Measurements from ENCODE around the gene GCLC. TPM values are rescaled to one million over a fixed set of nuclear protein-coding genes. Genes with fewer than 3 reads are reported as not detected.
"Not testable (repeated sequence)": the region's sequence is repeated elsewhere in the genome, so short reads cannot be mapped to it uniquely, and the experiment has no call there.

GCLC gene
- polyA plus RNA-seq, 1 donor from 2014 or later = 10.4 TPM

DNA sequence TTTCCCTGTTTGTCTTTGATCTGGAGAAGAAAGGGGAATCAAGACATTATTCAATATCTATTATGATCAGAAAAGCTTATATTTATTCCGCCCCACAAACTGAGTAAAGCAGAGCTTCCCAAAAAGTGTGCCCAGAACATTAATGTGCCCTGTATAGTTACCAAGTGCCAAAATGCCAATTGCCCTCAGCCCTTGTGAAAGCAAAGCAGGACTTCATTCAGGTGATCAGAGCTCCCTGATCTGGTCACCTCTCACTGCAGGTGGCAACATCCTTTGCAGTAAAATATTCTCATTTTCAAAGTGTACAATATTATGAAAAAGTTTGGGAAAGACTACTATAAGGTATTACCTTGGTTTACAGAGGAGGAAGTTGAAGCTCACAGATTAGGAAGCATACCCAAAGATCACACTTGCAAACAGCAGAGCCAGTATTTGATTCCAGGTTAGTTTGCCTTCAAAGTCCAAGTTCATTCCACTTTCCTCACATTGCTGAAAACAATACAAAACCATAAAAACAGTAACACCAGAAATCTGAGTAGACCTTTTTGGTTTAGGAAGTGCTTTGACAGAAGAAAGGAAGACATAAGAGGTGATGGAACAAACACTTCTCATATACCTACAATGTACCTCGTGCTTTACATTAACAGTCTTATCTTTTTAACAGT is 19.6 kb upstream of the GCLC start:
- H3K4me2 ChIP-seq (ENCODE audit: low read length) = no peak overlapping the region

DNA sequence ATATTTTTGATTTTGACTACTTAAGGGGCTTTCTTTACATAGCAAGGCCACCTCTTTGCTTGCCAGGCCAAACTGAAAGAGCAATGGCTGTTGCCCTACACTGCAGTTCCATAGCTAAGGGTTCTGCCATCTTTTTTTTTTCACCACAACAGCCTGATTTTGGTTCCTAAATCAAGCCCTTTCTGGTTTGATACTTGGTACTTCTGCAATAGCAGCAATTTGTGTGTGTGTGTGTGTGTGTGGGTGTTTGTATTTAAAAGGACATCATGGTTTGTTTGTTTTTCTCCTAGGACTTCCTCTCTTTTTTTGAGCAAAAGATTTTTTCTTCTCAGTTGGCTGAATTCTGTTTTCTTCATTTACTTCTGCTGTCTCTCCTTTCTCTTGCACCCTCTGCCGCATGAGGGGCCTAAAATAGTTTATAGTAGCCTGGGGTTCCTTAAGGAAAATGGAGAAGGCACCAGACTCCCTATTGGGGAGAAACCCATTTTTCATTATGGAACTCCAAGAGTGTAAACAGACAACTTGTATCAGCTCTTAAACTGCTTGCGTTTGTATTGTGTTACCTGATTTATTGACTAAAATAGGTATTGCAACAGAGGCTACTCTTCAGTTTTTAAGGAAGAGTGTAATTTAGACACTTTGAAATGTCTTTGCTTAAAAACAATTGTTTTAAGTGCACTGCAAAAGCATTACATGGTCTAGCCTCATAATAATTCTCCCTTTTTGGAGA is 12.2 kb upstream of the GCLC start:
- Histone ChIP-seq H4K20me1 (ENCODE audit: insufficient read depth) (no peaks in the 10 kb centered on the region), H3K27me3 (ENCODE audit: insufficient read depth, low read depth, low read length) (no peaks in the 10 kb centered on the region), H3K9me2 (ENCODE audit: insufficient read depth, low read length) (no peaks in the 10 kb centered on the region), H3K27ac (ENCODE audit: low read length) (no peak overlapping the region), H3K9ac (ENCODE audit: low read length) (no peak overlapping the region), H3F3A (ENCODE audit: insufficient read depth, low read length, poor library complexity, severe bottlenecking) (no peaks in the 10 kb centered on the region), H3K79me2 (replicated peaks; ENCODE audit: insufficient read depth, low read length) (no peaks in the 10 kb centered on the region), H3K4me3 (ENCODE audit: low read length) (no peak overlapping the region), H3K36me3 (ENCODE audit: insufficient read depth, low read length) (no peaks in the 10 kb centered on the region), H3K9me3 (ENCODE audit: low read length) (no peaks in the 10 kb centered on the region), H3K4me2 (ENCODE audit: low read length) (no peak overlapping the region), H2AFZ (ENCODE audit: low read depth, low read length) (no peak overlapping the region)
- no peak for TF ChIP-seq MXI1 (conservative IDR thresholded peaks at IDR 0.05; ENCODE audit: poor library complexity, severe bottlenecking)
- TF ChIP-seq, protein P1, sequence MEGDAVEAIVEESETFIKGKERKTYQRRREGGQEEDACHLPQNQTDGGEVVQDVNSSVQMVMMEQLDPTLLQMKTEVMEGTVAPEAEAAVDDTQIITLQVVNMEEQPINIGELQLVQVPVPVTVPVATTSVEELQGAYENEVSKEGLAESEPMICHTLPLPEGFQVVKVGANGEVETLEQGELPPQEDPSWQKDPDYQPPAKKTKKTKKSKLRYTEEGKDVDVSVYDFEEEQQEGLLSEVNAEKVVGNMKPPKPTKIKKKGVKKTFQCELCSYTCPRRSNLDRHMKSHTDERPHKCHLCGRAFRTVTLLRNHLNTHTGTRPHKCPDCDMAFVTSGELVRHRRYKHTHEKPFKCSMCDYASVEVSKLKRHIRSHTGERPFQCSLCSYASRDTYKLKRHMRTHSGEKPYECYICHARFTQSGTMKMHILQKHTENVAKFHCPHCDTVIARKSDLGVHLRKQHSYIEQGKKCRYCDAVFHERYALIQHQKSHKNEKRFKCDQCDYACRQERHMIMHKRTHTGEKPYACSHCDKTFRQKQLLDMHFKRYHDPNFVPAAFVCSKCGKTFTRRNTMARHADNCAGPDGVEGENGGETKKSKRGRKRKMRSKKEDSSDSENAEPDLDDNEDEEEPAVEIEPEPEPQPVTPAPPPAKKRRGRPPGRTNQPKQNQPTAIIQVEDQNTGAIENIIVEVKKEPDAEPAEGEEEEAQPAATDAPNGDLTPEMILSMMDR (IDR thresholded peaks at IDR 0.05; ENCODE audit: poor library complexity, severe bottlenecking) = no peak

More for the DNA sequence above, 19.6 kb upstream of the GCLC start:
- Histone ChIP-seq H3K79me2 (replicated peaks; ENCODE audit: insufficient read depth, low read length) (no peaks in the 10 kb centered on the region), H3K27ac (ENCODE audit: low read length) (no peak overlapping the region), H3K4me3 (ENCODE audit: low read length) (no peak overlapping the region), H3K27me3 (ENCODE audit: insufficient read depth, low read depth, low read length) (no peaks in the 10 kb centered on the region), H3K9ac (ENCODE audit: low read length) (no peak overlapping the region), H3K9me3 (ENCODE audit: low read length) (no peaks in the 10 kb centered on the region), H3F3A (ENCODE audit: insufficient read depth, low read length, poor library complexity, severe bottlenecking) (no peaks in the 10 kb centered on the region), H2AFZ (ENCODE audit: low read depth, low read length) (no peak overlapping the region), H4K20me1 (ENCODE audit: insufficient read depth) (no peaks in the 10 kb centered on the region), H3K36me3 (ENCODE audit: insufficient read depth, low read length) (no peaks in the 10 kb centered on the region), H3K9me2 (ENCODE audit: insufficient read depth, low read length) (no peaks in the 10 kb centered on the region)
- TF ChIP-seq TAF1 (IDR thresholded peaks at IDR 0.05; ENCODE audit: low read depth) (no peak), SMC3 (conservative IDR thresholded peaks at IDR 0.05; ENCODE audit: poor library complexity) (no peak), EP300 (conservative IDR thresholded peaks at IDR 0.05; ENCODE audit: poor library complexity, severe bottlenecking) (no peak), POLR2AphosphoS5 (IDR thresholded peaks at IDR 0.05) (no peak), RAD21 (conservative IDR thresholded peaks at IDR 0.05) (no peak), MXI1 (conservative IDR thresholded peaks at IDR 0.05; ENCODE audit: poor library complexity, severe bottlenecking) (no peak), EZH2 (IDR thresholded peaks at IDR 0.05; ENCODE audit: borderline replicate concordance, insufficient read depth, low read length, poor library complexity, severe bottlenecking) (no peak)
- TF ChIP-seq, protein P2, sequence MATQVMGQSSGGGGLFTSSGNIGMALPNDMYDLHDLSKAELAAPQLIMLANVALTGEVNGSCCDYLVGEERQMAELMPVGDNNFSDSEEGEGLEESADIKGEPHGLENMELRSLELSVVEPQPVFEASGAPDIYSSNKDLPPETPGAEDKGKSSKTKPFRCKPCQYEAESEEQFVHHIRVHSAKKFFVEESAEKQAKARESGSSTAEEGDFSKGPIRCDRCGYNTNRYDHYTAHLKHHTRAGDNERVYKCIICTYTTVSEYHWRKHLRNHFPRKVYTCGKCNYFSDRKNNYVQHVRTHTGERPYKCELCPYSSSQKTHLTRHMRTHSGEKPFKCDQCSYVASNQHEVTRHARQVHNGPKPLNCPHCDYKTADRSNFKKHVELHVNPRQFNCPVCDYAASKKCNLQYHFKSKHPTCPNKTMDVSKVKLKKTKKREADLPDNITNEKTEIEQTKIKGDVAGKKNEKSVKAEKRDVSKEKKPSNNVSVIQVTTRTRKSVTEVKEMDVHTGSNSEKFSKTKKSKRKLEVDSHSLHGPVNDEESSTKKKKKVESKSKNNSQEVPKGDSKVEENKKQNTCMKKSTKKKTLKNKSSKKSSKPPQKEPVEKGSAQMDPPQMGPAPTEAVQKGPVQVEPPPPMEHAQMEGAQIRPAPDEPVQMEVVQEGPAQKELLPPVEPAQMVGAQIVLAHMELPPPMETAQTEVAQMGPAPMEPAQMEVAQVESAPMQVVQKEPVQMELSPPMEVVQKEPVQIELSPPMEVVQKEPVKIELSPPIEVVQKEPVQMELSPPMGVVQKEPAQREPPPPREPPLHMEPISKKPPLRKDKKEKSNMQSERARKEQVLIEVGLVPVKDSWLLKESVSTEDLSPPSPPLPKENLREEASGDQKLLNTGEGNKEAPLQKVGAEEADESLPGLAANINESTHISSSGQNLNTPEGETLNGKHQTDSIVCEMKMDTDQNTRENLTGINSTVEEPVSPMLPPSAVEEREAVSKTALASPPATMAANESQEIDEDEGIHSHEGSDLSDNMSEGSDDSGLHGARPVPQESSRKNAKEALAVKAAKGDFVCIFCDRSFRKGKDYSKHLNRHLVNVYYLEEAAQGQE (IDR thresholded peaks at IDR 0.05; ENCODE audit: borderline replicate concordance) = no peak
- TF ChIP-seq, protein P1 (IDR thresholded peaks at IDR 0.05; ENCODE audit: poor library complexity, severe bottlenecking) = no peak

DNA sequence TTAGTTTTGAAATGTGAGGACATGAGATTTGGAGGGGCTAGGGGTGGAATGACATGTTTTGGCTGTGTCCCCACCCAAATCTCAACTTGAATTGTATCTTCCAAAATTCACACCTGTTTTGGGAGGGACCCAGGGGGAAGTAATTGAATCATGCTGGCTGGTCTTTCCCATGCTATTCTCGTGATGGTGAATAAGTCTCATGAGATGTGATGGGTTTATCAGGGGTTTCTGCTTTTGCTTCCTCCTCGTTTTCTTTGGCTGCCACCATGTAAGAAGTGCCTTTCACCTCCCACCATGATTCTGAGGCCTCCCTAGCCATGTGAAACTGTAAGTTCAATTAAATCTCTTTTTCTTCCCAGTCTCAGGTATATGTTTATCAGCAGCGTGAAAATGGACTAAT is 8.7 kb upstream of the GCLC start:
- H3K4me3 ChIP-seq (ENCODE audit: low read length); H3K79me2 ChIP-seq (replicated peaks; ENCODE audit: insufficient read depth, low read length); H3K36me3 ChIP-seq (ENCODE audit: insufficient read depth, low read length); H3K4me2 ChIP-seq (ENCODE audit: low read length); H4K20me1 ChIP-seq (ENCODE audit: insufficient read depth); H3F3A ChIP-seq (ENCODE audit: insufficient read depth, low read length, poor library complexity, severe bottlenecking); H3K9me3 ChIP-seq (ENCODE audit: low read length); H2AFZ ChIP-seq (ENCODE audit: low read depth, low read length); H3K9me2 ChIP-seq (ENCODE audit: insufficient read depth, low read length); H3K27me3 ChIP-seq (ENCODE audit: insufficient read depth, low read depth, low read length); H3K9ac ChIP-seq (ENCODE audit: low read length); H3K27ac ChIP-seq (ENCODE audit: low read length): not testable (repeated sequence)

DNA sequence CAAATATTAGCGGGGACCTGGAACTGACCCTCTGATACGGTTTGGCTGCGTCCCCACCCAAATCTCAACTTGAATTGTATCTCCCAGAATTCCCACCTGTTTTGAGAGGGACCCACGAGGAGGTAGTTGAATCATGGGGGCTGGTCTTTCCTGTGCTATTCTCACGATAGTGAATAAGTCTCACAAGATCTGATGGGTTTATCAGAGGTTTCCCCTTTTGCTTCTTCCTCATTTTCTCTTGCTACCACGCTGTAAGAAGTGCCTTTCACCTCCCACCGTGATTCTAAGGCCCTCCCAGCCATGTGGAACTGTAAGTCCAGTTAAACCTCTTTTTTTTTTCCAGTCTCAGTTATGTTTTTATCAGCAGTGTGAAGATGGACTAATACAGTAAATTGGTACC is 6.8 kb upstream of the GCLC start:
- H3K27ac ChIP-seq (ENCODE audit: low read length); H4K20me1 ChIP-seq (ENCODE audit: insufficient read depth); H3K9me3 ChIP-seq (ENCODE audit: low read length); H3K36me3 ChIP-seq (ENCODE audit: insufficient read depth, low read length); H3K4me3 ChIP-seq (ENCODE audit: low read length); H2AFZ ChIP-seq (ENCODE audit: low read depth, low read length); H3K9ac ChIP-seq (ENCODE audit: low read length); H3F3A ChIP-seq (ENCODE audit: insufficient read depth, low read length, poor library complexity, severe bottlenecking); H3K27me3 ChIP-seq (ENCODE audit: insufficient read depth, low read depth, low read length); H3K9me2 ChIP-seq (ENCODE audit: insufficient read depth, low read length); H3K4me2 ChIP-seq (ENCODE audit: low read length); H3K79me2 ChIP-seq (replicated peaks; ENCODE audit: insufficient read depth, low read length): not testable (repeated sequence)

Measured in neural cell (in vitro differentiated cells).